Liver (tissue), 9 donors: ENCODE measurements around the gene CD47. TPM values are rescaled to one million over a fixed set of nuclear protein-coding genes. Genes with fewer than 3 reads are reported as not detected.

Experiments
- DNase-seq: peaks from one replicate; pipeline ENCODE4 v3.0.0-alpha.2; 2017; ENCODE audit warnings: low spot score
- H3K27ac ChIP-seq, 2 donors: one replicate each; pipeline ENCODE4 v1.7.0; 2013; ENCODE audit warnings: inconsistent platforms in 2 of 2, low read length in 2 of 2, control low read depth in 1 of 2, low read depth in 1 of 2, mild to moderate bottlenecking in 1 of 2
- H3K27me3 ChIP-seq, 4 donors: one replicate each; pipeline versions ENCODE4 v1.6.1 to v1.7.0; 2013; ENCODE audit warnings: low read length in 3 of 4, inconsistent platforms in 1 of 4, mild to moderate bottlenecking in 1 of 4, moderate library complexity in 1 of 4; ENCODE audit not compliant: control insufficient read depth in 4 of 4, insufficient read depth in 4 of 4
- H3K36me3 ChIP-seq, 4 donors: one replicate each; pipeline versions ENCODE4 v1.6.1 to v1.7.0; 2013; ENCODE audit warnings: low read length in 3 of 4, mild to moderate bottlenecking in 3 of 4, low read depth in 1 of 4, moderate library complexity in 1 of 4; ENCODE audit not compliant: control insufficient read depth in 4 of 4, insufficient read depth in 3 of 4
- H3K4me1 ChIP-seq, 4 donors: one replicate each; pipeline versions ENCODE4 v1.6.1 to v1.7.0; 2013; ENCODE audit warnings: low read length in 3 of 4, mild to moderate bottlenecking in 3 of 4, moderate library complexity in 1 of 4; ENCODE audit not compliant: control insufficient read depth in 4 of 4, insufficient read depth in 4 of 4
- H3K4me3 ChIP-seq, 3 donors: one replicate each; pipeline versions ENCODE4 v1.6.1 to v1.7.0; 2013; ENCODE audit warnings: low read length in 3 of 3, control low read depth in 1 of 3, low read depth in 1 of 3, mild to moderate bottlenecking in 1 of 3
- H3K9ac ChIP-seq, 2 donors: one replicate each; pipeline ENCODE4 v1.7.0; 2013; ENCODE audit warnings: low read length in 2 of 2, mild to moderate bottlenecking in 2 of 2, moderate library complexity in 2 of 2, control low read depth in 1 of 2, low read depth in 1 of 2
- H3K9me3 ChIP-seq, 4 donors: one replicate each; pipeline versions ENCODE4 v1.6.1 to v1.7.0; 2013; ENCODE audit warnings: low read length in 3 of 4; ENCODE audit not compliant: control insufficient read depth in 4 of 4
- CTCF ChIP-seq: fragments of 150-350 bp; IDR thresholded peaks from 2 replicates; pipeline ENCODE4 v1.5.1; 2017; ENCODE audit warnings: improper control_type of control experiment, low read depth, low read length; ENCODE audit not compliant: missing input control
- EGR1 ChIP-seq, 2 donors: IDR thresholded peaks; 2 replicates each; pipeline ENCODE4 v1.6.1; 2016 to 2018; ENCODE audit warnings: antibody characterized with exemption in 2 of 2, low read depth in 2 of 2
- FOXA1 ChIP-seq: IDR thresholded peaks from 2 replicates; pipeline ENCODE4 v1.6.1; 2016; ENCODE audit warnings: antibody characterized with exemption
- FOXA2 ChIP-seq: IDR thresholded peaks from 2 replicates; pipeline ENCODE4 v1.6.1; 2016; ENCODE audit warnings: antibody characterized with exemption
- GABPA ChIP-seq, 2 donors: IDR thresholded peaks in 1 of 2; conservative IDR thresholded peaks in 1 of 2; 2 replicates each; pipeline ENCODE4 v1.6.1; 2016; ENCODE audit warnings: antibody characterized with exemption in 2 of 2, mild to moderate bottlenecking in 1 of 2, moderate library complexity in 1 of 2
- HNF4A ChIP-seq, 2 donors: conservative IDR thresholded peaks; 2 replicates each; pipeline ENCODE4 v1.6.1; 2016; ENCODE audit warnings: antibody characterized with exemption in 2 of 2, mild to moderate bottlenecking in 2 of 2
- HNF4G ChIP-seq: IDR thresholded peaks from 2 replicates; pipeline ENCODE4 v1.6.1; 2016; ENCODE audit warnings: antibody characterized with exemption
- JUND ChIP-seq, 2 donors: IDR thresholded peaks; 2 replicates each; pipeline ENCODE4 v1.6.1; 2016; ENCODE audit warnings: antibody characterized with exemption in 2 of 2
- NR2F2 ChIP-seq: IDR thresholded peaks from 2 replicates; pipeline ENCODE4 v1.6.1; 2016; ENCODE audit warnings: antibody characterized with exemption
- RAD21 ChIP-seq, 2 donors: IDR thresholded peaks; 2 replicates each; pipeline ENCODE4 v1.6.1; 2016; ENCODE audit warnings: antibody characterized with exemption in 2 of 2, mild to moderate bottlenecking in 2 of 2
- REST ChIP-seq: IDR thresholded peaks from 2 replicates; pipeline ENCODE4 v1.6.1; 2016; ENCODE audit warnings: antibody characterized with exemption, mild to moderate bottlenecking
- RXRA ChIP-seq, 2 donors: IDR thresholded peaks; 2 replicates each; pipeline ENCODE4 v1.6.1; 2017 to 2018; ENCODE audit warnings: antibody characterized with exemption in 2 of 2, mild to moderate bottlenecking in 1 of 2
- SP1 ChIP-seq: IDR thresholded peaks from 2 replicates; pipeline ENCODE4 v1.6.1; 2018; ENCODE audit warnings: antibody characterized with exemption, mild to moderate bottlenecking
- TAF1 ChIP-seq: conservative IDR thresholded peaks from 2 replicates; pipeline ENCODE4 v1.6.1; 2016; ENCODE audit warnings: antibody characterized with exemption, mild to moderate bottlenecking
- YY1 ChIP-seq: IDR thresholded peaks from 2 replicates; pipeline ENCODE4 v1.6.1; 2016; ENCODE audit warnings: antibody characterized with exemption, mild to moderate bottlenecking
- ZBTB33 ChIP-seq: IDR thresholded peaks from 2 replicates; pipeline ENCODE4 v1.6.1; 2016; ENCODE audit warnings: antibody characterized with exemption
- WGBS: extraction: QIAGEN DNeasy Blood & Tissue Kit; methylation state at CpG from one replicate; pipeline ENCODE4 v1.1.7; 2013; 5-methylcytosine and 5-hydroxymethylcytosine counted together
- polyA plus RNA-seq, 2 donors: library from polyadenylated mRNA; stranded (reverse) in 1 of 2; unstranded in 1 of 2; fragments of 200-250 nt in 1 of 2; fragments of >200 nt in 1 of 2; fragmentation: Nextera tagmentation in 1 of 2; extraction: Ambion mirVana in 1 of 2; gene quantifications; one replicate each; pipeline versions ENCODE4 v1.2.1 to v1.2.3, GENCODE V29; 2013 to 2015
- total RNA-seq, 2 donors: library from RNA; depleted of rRNA; stranded (reverse); fragments of >200 nt; gene quantifications; one replicate each; pipeline ENCODE4 v1.2.3, GENCODE V29; 2014
- TF ChIP-seq, protein P1 (sequence below): IDR thresholded peaks from 2 replicates; pipeline ENCODE4 v1.6.1; 2016; ENCODE audit warnings: antibody characterized with exemption
- donor health status: healthy.
- donor health status: healthy.
- donor health status: healthy.
- donor health status: healthy.
- donor health status: healthy.

Gene CD47
- total and polyA plus RNA-seq, 4 donors: 23.4 to 39.5 (median 33.9) TPM

GRCh38 chr3:108001457-108001856 is 89.4 kb downstream of the CD47 start:
- TF ChIP-seq HNF4G (no peak), JUND (IDR thresholded peaks at IDR 0.05) (no peak), RAD21 (IDR thresholded peaks at IDR 0.05) (no peak), NR2F2 (no peak), FOXA2 (no peak), FOXA1 (no peak), GABPA (IDR thresholded peaks at IDR 0.05 in 1 of 2, conservative IDR thresholded peaks at IDR 0.05 in 1 of 2) (no peak), CTCF (no peak), RXRA (IDR thresholded peaks at IDR 0.05) (no peak), EGR1 (IDR thresholded peaks at IDR 0.05; ENCODE audit: low read depth in 2 of 2) (no peak), HNF4A (conservative IDR thresholded peaks at IDR 0.05) (no peak), REST (no peak), TAF1 (no peak), YY1 (no peak)
- TF ChIP-seq, protein P1, sequence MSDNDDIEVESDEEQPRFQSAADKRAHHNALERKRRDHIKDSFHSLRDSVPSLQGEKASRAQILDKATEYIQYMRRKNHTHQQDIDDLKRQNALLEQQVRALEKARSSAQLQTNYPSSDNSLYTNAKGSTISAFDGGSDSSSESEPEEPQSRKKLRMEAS: no peak
- H3K36me3 ChIP-seq: no peaks in the 10 kb centered on the region
- no peak overlapping the region for H3K4me3 ChIP-seq
- no peaks in the 10 kb centered on the region for H3K27me3 ChIP-seq
- 87% methylated on average over 1 of the region's 1 CpG for WGBS
- no peak overlapping the region for H3K27ac ChIP-seq
- no peak overlapping the region for H3K9ac ChIP-seq
- H3K4me1 ChIP-seq: peaks cover 0 to 6% (median 5%) of the 10 kb centered on the region in 4 donors
- DNase-seq: no peak
- H3K9me3 ChIP-seq: peaks cover 0 to 1% (median 0%) of the 10 kb centered on the region in 4 donors

- no peaks in the 10 kb centered on the region for H3K36me3 ChIP-seq
- H3K4me3 ChIP-seq: no peak overlapping the region
- no peaks in the 10 kb centered on the region for H3K4me1 ChIP-seq
- H3K9ac ChIP-seq: no peak overlapping the region
- H3K27ac ChIP-seq: no peak overlapping the region
- 92% methylated on average over 5 of the region's 5 CpGs for WGBS
- TF ChIP-seq FOXA1 (no peak), TAF1 (no peak), RAD21 (IDR thresholded peaks at IDR 0.05) (no peak), EGR1 (IDR thresholded peaks at IDR 0.05; ENCODE audit: low read depth in 2 of 2) (no peak), ZBTB33 (no peak), CTCF (no peak), HNF4A (conservative IDR thresholded peaks at IDR 0.05) (no peak), HNF4G (no peak), NR2F2 (no peak), SP1 (no peak), YY1 (no peak), JUND (IDR thresholded peaks at IDR 0.05) (no peak), FOXA2 (no peak)
- H3K27me3 ChIP-seq: no peaks in the 10 kb centered on the region
- DNase-seq: no peak
- H3K9me3 ChIP-seq: peaks cover 0 to 1% (median 0%) of the 10 kb centered on the region in 4 donors
Measured at GRCh38 chr3:107999215-107999775, 91.5 kb downstream of the CD47 start.
